Ascending aorta (tissue), 2 donors: ENCODE data around the gene RSPRY1. TPM values are rescaled to one million over a fixed set of nuclear protein-coding genes. Genes with fewer than 3 reads are reported as not detected.

Experiments
- DNase-seq, 2 donors: peaks; one replicate each; pipeline ENCODE4 v3.0.0-alpha.2; 2019; ENCODE audit warnings: low spot score in 2 of 2
- H3K27ac ChIP-seq, 2 donors: fragments of 200-600 bp; sonication (generic); one replicate each; pipeline ENCODE4 v1.5.1; 2016 to 2017; ENCODE audit warnings: mild to moderate bottlenecking in 1 of 2
- H3K27me3 ChIP-seq: fragments of 200-600 bp; sonication (generic); one replicate; pipeline ENCODE4 v1.5.1; 2017
- H3K36me3 ChIP-seq, 2 donors: fragments of 200-600 bp; sonication (generic); one replicate each; pipeline ENCODE4 v1.5.1; 2016
- H3K4me1 ChIP-seq, 2 donors: fragments of 200-600 bp; sonication (generic); one replicate each; pipeline ENCODE4 v1.5.1; 2016 to 2017; ENCODE audit warnings: mild to moderate bottlenecking in 1 of 2
- H3K4me3 ChIP-seq, 2 donors: fragments of 200-600 bp; sonication (generic); one replicate each; pipeline ENCODE4 v1.5.1; 2016 to 2017; ENCODE audit warnings: mild to moderate bottlenecking in 1 of 2
- H3K9me3 ChIP-seq, 2 donors: fragments of 200-600 bp; sonication (generic); one replicate each; pipeline ENCODE4 v1.5.1; 2016
- intact Hi-C: fragments of 100-400 bp; cut with DNase I; formaldehyde crosslinking; loops from one replicate; pipeline ENCODE4 v1.15.1; 2023
- total RNA-seq: library from RNA; depleted of rRNA; stranded (reverse); fragments of >200 nt; gene quantifications from one replicate; pipeline ENCODE4 v1.1.0, GENCODE V29; 2016
- TF ChIP-seq, protein P1 (sequence below), 3 experiments: fragments of 200-600 bp in 2 of 3; fragments of 450-650 bp in 1 of 3; sonication (generic) in 2 of 3; IDR thresholded peaks; one replicate each; pipeline ENCODE4 v1.5.1; 2016 to 2019; ENCODE audit warnings: antibody characterized with exemption in 3 of 3, mild to moderate bottlenecking in 1 of 3, moderate library complexity in 1 of 3

Gene RSPRY1
- total RNA-seq, 1 donor from 2014 or later: 29.3 TPM

DNA sequence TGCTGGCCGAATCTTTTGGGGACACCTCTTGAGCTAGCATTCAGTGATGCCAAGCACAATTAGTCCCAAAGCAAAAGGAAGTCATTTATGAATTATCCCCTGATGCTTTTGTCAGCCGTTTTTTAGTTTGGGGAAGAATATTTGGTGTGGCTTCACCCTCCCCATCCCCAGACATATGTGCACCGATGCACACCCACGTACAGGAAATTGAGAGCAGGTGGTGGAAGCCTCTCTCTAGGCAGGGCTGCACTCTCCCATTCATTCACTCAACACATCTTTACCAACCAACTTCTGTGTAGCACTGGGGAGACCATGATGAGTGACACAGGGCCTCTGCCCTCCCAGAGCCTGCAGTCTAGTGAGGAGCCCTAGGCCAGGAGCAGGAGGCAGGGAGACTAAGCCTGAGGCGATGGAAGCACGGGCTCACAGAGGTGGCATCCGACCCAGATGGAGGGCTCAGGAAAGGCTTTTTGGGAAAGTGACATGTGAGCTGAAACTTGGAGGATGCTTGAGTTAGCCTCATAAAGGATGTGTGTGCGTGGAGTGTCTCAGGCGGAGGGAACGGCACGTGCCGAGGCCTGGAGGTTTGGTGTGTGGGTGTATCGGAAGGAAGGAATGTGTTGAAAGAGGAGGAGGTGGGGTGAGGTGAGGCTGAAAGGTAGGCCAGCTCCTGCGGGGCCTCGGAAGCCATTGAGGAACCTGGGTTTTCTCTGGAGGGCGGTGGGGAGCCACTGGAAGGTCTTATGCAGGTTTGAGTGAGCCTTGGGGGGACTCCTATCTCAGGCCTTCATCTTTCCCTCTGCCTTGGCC, 44.1 kb upstream of the RSPRY1 start:
- Histone ChIP-seq H3K36me3 (no peaks in the 10 kb centered on the region), H3K9me3 (no peaks in the 10 kb centered on the region), H3K4me1 (peaks cover 0 to 3% of the 10 kb centered on the region in 2 donors), H3K27me3 (no peaks in the 10 kb centered on the region), H3K4me3 (no peak overlapping the region), H3K27ac (no peak overlapping the region)
- no peak for DNase-seq
- TF ChIP-seq, protein P1, sequence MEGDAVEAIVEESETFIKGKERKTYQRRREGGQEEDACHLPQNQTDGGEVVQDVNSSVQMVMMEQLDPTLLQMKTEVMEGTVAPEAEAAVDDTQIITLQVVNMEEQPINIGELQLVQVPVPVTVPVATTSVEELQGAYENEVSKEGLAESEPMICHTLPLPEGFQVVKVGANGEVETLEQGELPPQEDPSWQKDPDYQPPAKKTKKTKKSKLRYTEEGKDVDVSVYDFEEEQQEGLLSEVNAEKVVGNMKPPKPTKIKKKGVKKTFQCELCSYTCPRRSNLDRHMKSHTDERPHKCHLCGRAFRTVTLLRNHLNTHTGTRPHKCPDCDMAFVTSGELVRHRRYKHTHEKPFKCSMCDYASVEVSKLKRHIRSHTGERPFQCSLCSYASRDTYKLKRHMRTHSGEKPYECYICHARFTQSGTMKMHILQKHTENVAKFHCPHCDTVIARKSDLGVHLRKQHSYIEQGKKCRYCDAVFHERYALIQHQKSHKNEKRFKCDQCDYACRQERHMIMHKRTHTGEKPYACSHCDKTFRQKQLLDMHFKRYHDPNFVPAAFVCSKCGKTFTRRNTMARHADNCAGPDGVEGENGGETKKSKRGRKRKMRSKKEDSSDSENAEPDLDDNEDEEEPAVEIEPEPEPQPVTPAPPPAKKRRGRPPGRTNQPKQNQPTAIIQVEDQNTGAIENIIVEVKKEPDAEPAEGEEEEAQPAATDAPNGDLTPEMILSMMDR (IDR thresholded peaks at IDR 0.05): no peak
- intact Hi-C loops: no loop called here

- no peak overlapping the region for H3K27ac ChIP-seq
- H3K4me3 ChIP-seq: no peak overlapping the region
- no peaks in the 10 kb centered on the region for H3K27me3 ChIP-seq
- no peak for DNase-seq
- H3K9me3 ChIP-seq: no peaks in the 10 kb centered on the region
- H3K4me1 ChIP-seq: peaks cover 0 to 5% of the 10 kb centered on the region in 2 donors
- intact Hi-C loops: no loop called here
- H3K36me3 ChIP-seq: no peaks in the 10 kb centered on the region
- TF ChIP-seq, protein P1 (IDR thresholded peaks at IDR 0.05): no peak
Observed at GRCh38 chr16:57143149-57143921, 42.8 kb upstream of the RSPRY1 start.

DNA sequence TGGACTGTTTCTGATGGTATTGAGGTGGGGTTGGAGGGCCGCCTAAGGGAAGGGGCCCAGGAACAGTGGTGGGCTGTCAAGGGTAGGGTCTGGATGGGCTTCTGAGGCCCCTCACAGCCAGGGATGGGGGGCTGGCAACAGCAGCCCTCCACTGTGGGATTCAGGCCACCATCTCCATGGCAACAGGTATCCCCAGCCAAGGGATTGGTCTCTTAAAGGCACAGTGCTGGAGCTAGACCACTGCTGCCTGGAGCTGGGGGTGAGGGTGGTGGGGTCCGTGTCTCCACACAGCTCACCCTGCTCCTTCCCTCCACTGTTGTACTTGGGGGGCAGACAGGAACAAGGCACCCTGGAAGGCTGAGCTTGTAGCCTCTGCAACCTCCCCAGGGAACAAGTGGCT, 42.1 kb upstream of the RSPRY1 start:
- H3K4me3 ChIP-seq: no peak overlapping the region

DNA sequence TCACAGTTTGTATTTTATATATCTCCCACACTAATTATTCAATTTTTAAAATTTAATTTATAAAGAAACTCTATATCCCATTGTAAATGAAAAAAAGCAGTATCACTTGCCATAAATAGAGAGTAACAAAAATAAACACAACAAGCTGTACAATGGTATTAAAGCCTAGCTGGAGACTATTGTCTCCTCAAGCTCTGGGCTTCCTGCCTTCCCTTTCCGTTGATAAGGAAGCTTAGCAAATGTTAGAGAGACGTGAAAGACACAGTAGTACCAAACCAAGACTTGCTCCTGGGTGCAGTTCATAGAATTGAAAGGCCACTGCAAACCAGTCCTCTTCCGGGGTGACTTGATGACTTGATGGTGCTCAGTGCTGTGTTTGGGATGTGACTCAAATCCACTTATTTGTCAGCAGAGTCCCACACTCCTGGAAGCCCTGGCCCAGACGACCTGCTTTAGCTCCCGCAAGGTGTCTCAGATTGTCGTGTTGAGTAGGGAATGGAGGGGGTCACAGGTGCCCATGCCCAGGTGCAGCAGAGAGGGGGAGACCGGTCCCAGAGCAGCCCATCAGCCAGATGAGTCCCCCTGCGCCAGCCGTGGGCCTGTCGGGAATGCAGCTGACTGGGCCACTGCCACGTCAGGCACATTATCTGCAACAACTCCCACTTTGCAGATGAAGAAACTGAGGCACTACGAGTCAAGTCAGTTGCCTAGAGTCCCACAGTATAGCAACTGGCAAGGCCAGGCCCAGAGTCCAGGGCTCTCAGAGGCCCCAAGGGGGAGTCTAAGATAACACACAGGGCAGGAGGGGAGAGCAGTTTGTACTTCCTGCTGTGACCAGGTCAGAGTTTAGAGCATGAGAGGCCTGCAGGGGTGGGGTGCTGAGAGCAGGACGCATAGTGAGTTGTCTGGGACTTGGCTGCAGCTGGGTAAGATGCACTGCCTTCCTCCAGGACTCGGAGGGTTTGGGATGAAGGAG, 40.8 kb upstream of the RSPRY1 start:
- Histone ChIP-seq H3K27ac (no peak overlapping the region), H3K4me3 (no peak overlapping the region), H3K9me3 (no peaks in the 10 kb centered on the region), H3K27me3 (no peaks in the 10 kb centered on the region), H3K4me1 (peaks cover 0 to 4% of the 10 kb centered on the region in 2 donors), H3K36me3 (peaks cover 5 to 7% of the 10 kb centered on the region in 2 donors)
- intact Hi-C loops: no loop called here
- DNase-seq: no peak
- TF ChIP-seq, protein P1 (IDR thresholded peaks at IDR 0.05): no peak

More for the DNA sequence above, 42.1 kb upstream of the RSPRY1 start:
- Histone ChIP-seq H3K36me3 (peaks cover 0 to 1% of the 10 kb centered on the region in 2 donors), H3K27me3 (no peaks in the 10 kb centered on the region), H3K27ac (no peak overlapping the region), H3K4me1 (peaks cover 0 to 5% of the 10 kb centered on the region in 2 donors), H3K9me3 (no peaks in the 10 kb centered on the region)
- no peak for DNase-seq
- intact Hi-C loops: no loop called here
- TF ChIP-seq, protein P1 (IDR thresholded peaks at IDR 0.05): no peak

DNA sequence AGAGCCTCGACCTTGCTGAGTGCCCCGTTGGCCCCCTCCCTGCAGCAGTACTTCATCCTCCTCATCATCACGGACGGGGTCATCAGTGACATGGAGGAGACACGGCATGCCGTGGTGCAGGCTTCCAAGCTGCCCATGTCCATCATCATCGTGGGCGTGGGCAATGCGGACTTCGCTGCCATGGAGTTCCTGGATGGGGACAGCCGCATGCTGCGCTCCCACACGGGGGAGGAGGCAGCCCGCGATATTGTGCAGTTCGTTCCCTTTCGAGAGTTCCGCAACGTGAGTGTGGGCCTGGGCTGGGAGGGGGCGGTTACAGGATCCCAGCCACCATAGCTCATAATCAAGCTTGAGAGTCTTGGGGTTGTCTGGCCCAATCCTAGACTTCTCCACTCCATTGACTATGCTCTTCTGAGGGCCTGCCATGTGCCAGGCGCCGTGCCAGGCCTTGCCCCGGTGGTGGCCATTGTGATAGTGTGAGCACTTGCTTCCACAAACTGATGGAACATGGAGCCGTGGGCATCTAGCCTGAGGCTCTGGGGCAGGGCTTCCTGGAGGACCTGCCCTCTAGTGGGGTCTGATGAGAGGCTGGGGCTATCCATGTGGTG, 40.0 kb upstream of the RSPRY1 start:
- TF ChIP-seq, protein P1 (IDR thresholded peaks at IDR 0.05): no peak
- H3K36me3 ChIP-seq: peaks cover 5 to 7% of the 10 kb centered on the region in 2 donors
- H3K27ac ChIP-seq: no peak overlapping the region
- DNase-seq: no peak
- H3K27me3 ChIP-seq: no peaks in the 10 kb centered on the region
- H3K4me1 ChIP-seq: peaks cover 0 to 2% of the 10 kb centered on the region in 2 donors
- intact Hi-C loops: no loop called here
- H3K9me3 ChIP-seq: no peaks in the 10 kb centered on the region
- no peak overlapping the region for H3K4me3 ChIP-seq
